Testis (tissue), 3 donors: ENCODE results near the gene OPA3. TPM values are rescaled to one million over a fixed set of nuclear protein-coding genes. Genes with fewer than 3 reads are reported as not detected.
A peak's percentile ranks its signal among the peaks of the same experiment; 100 is the strongest.

Experiments
- DNase-seq: peaks from one replicate; pipeline ENCODE4 v3.0.0-alpha.2; 2019
- H3K27ac ChIP-seq, 2 donors: fragments of 200-600 bp; sonication (generic); one replicate each; pipeline ENCODE4 v1.5.1; 2019
- H3K27me3 ChIP-seq: fragments of 200-600 bp; sonication (generic); one replicate; pipeline ENCODE4 v1.5.1; 2019
- H3K36me3 ChIP-seq: fragments of 200-600 bp; sonication (generic); one replicate; pipeline ENCODE4 v1.5.1; 2017; ENCODE audit warnings: low read depth; ENCODE audit errors: missing control alignments
- H3K4me1 ChIP-seq: fragments of 200-600 bp; sonication (generic); one replicate; pipeline ENCODE4 v1.5.1; 2019
- H3K4me3 ChIP-seq, 2 donors: fragments of 200-600 bp; sonication (generic); one replicate each; pipeline ENCODE4 v1.5.1; 2017 to 2019
- H3K9me3 ChIP-seq: fragments of 200-600 bp; sonication (generic); one replicate; pipeline ENCODE4 v1.5.1; 2017
- POLR2A ChIP-seq: fragments of 450-650 bp; IDR thresholded peaks from one replicate; pipeline ENCODE4 v1.6.1; 2017; ENCODE audit warnings: antibody characterized with exemption, mild to moderate bottlenecking, moderate library complexity
- whole genome bisulfite sequencing, 2 donors: methylation state at CpG; one replicate each; pipeline ENCODE4 v1.1.5; 2018; 5-methylcytosine and 5-hydroxymethylcytosine counted together
- intact Hi-C: fragments of 100-400 bp; cut with DNase I; formaldehyde crosslinking; loops from one replicate; pipeline ENCODE4 v1.15.1; 2023; ENCODE audit warnings: low total_unique reads
- polyA plus RNA-seq: library from polyadenylated mRNA; stranded (reverse); fragments of 350-450 nt; fragmentation: Illumina TruSeq; extraction: RNeasy Lipid Tissue Mini Kit (QIAGEN cat#74804); gene quantifications from one replicate; pipeline ENCODE4 v1.2.3, GENCODE V29; 2014; ENCODE audit warnings: low read depth, low replicate concordance; ENCODE audit not compliant: insufficient read depth
- total RNA-seq, 2 donors: library from RNA; depleted of rRNA; stranded (reverse); fragments of >200 nt; gene quantifications; one replicate each; pipeline ENCODE4 v1.2.3, GENCODE V29; 2016
- TF ChIP-seq, protein P1 (sequence below), 3 experiments: fragments of 450-650 bp in 2 of 3; fragments of 200-600 bp in 1 of 3; sonication (generic) in 1 of 3; IDR thresholded peaks; one replicate each; pipeline ENCODE4 v1.5.1; 2016 to 2019; ENCODE audit warnings: antibody characterized with exemption in 3 of 3, mild to moderate bottlenecking in 2 of 3, moderate library complexity in 1 of 3

Gene OPA3
- total and polyA plus RNA-seq, 3 donors from 2014 or later: 18.3 to 20.9 (median 19.3) TPM

DNA sequence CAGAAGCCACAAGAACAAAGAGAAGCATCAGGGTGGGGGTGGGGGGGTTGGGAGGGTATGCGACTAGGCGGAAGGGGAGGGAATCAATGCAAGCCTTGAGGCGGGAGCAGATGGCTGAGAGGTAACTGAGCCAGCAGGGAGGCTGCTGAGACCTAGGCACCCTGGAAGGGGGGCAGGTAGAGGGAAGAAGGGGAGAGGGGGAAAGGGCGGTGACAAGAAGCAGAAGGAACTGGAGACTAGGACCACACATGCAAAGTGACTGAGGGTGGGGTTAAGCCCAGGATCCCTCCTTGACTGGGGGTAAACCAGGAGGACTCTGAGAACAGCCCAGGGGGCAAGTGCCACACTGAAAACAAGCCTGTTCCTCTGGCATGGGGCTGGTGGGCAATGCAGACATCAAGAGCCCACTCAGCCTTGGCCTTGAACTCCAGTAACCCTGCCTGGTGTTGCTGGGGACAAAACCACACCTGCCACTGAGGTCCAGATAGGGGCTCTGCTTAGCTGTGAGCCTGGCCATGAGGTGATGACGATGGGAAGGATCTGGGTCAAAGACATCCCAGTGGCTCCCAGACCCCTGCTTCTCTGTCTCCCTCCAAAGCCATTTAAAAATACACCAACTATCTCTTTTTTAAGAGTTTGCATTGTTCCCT is 20.3 kb downstream of the OPA3 start:
- H3K9me3 ChIP-seq: no peaks in the 10 kb centered on the region
- 63 to 72% methylated on average over 5 of the region's 5 CpGs for WGBS, 2 donors
- H3K27me3 ChIP-seq: no peaks in the 10 kb centered on the region
- intact Hi-C loops: no loop called here
- TF ChIP-seq, protein P1, sequence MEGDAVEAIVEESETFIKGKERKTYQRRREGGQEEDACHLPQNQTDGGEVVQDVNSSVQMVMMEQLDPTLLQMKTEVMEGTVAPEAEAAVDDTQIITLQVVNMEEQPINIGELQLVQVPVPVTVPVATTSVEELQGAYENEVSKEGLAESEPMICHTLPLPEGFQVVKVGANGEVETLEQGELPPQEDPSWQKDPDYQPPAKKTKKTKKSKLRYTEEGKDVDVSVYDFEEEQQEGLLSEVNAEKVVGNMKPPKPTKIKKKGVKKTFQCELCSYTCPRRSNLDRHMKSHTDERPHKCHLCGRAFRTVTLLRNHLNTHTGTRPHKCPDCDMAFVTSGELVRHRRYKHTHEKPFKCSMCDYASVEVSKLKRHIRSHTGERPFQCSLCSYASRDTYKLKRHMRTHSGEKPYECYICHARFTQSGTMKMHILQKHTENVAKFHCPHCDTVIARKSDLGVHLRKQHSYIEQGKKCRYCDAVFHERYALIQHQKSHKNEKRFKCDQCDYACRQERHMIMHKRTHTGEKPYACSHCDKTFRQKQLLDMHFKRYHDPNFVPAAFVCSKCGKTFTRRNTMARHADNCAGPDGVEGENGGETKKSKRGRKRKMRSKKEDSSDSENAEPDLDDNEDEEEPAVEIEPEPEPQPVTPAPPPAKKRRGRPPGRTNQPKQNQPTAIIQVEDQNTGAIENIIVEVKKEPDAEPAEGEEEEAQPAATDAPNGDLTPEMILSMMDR (IDR thresholded peaks at IDR 0.05): no peak
- TF ChIP-seq POLR2A: no peak
- no peak overlapping the region for H3K4me3 ChIP-seq
- no peak for DNase-seq
- no peaks in the 10 kb centered on the region for H3K36me3 ChIP-seq
- no peak overlapping the region for H3K27ac ChIP-seq
- peaks cover 8% of the 10 kb centered on the region for H3K4me1 ChIP-seq

DNA sequence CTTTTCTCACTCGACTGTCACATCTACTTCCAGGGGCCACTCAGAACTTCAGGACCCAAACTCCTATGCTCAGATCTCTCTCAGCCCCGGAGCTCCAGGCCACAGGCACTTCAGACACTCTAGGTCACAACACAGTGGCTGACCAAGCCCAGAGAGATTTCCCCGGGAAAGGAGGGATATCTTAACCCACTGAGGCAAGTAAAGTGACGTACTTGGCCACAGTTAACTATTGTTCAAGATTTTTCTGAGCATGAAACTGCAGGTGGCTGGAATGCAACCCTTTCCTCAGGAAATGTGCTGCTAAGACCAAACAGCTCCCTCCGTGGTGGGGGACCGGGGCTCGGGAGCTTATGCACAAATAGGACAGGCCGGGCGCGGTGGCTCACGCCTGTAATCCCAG is 23.9 kb downstream of the OPA3 start:
- DNase-seq: no peak
- peaks cover 8% of the 10 kb centered on the region for H3K4me1 ChIP-seq
- H3K4me3 ChIP-seq: no peak overlapping the region
- H3K36me3 ChIP-seq: no peaks in the 10 kb centered on the region
- no peak overlapping the region for H3K27ac ChIP-seq
- H3K9me3 ChIP-seq: no peaks in the 10 kb centered on the region
- intact Hi-C loops: no loop called here
- 89 to 98% methylated on average over 11 of the region's 11 CpGs for WGBS, 2 donors
- TF ChIP-seq POLR2A: no peak
- TF ChIP-seq, protein P1 (IDR thresholded peaks at IDR 0.05): no peak
- H3K27me3 ChIP-seq: no peaks in the 10 kb centered on the region

DNA sequence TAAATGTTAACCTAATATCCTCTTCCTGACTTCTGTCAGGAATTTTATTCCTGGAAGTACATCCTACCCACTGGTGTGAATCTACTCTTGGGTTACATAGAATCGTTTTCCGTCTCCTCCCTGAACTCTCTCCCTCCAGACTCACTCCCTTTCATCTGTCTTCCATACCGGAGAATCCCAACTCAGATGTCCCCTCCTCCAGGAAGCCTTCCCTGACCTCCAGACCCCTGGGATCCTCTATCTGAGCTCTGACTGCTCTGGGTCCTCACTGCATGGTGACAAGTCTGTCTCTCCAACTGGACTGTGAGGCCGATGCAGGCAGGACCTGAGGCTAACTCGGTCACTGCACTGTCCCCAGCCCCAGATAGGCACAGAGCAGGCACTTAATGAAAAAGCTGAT is 24.6 kb downstream of the OPA3 start:
- no peaks in the 10 kb centered on the region for H3K36me3 ChIP-seq
- no peaks in the 10 kb centered on the region for H3K27me3 ChIP-seq
- no peak for DNase-seq
- H3K9me3 ChIP-seq: no peaks in the 10 kb centered on the region
- H3K4me1 ChIP-seq: peaks cover 8% of the 10 kb centered on the region
- intact Hi-C loops: no loop called here
- WGBS, 2 donors: 71 to 86% methylated on average over 5 of the region's 5 CpGs
- no peak overlapping the region for H3K4me3 ChIP-seq
- TF ChIP-seq, protein P1 (IDR thresholded peaks at IDR 0.05): no peak
- TF ChIP-seq POLR2A: no peak
- no peak overlapping the region for H3K27ac ChIP-seq

DNA sequence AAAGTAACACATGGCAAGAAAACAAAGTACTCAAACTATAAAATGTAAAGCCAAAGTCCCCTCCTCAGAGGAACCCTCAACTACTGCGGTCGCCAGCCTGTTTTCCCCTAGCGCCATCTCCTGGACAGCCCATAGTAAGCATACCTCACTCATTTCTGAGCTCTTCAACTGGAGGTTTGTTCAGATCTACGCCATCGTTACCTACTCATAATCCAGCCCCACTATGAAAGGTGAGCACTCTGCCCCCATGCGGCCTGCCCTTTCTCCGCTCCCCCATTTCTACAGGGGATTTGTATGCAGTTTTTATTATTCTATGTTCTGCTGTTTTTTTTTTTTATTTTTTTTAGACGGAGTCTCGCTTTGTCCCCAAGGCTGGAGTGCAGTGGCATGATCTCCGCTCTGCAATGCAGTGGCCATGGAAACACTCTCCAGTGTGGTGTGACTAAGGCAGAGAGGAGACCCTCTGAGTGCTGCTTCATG is 26.2 kb downstream of the OPA3 start:
- intact Hi-C loops: no loop called here
- H3K4me1 ChIP-seq: peaks cover 8% of the 10 kb centered on the region
- TF ChIP-seq, protein P1 (IDR thresholded peaks at IDR 0.05): peak in 1 of 3 experiments; percentile 50
- no peak for TF ChIP-seq POLR2A
- no peaks in the 10 kb centered on the region for H3K36me3 ChIP-seq
- H3K27me3 ChIP-seq: no peaks in the 10 kb centered on the region
- no peak overlapping the region for H3K27ac ChIP-seq
- no peak overlapping the region for H3K4me3 ChIP-seq
- peak; percentile 49 for DNase-seq
- 60 to 63% methylated on average over 10 of the region's 10 CpGs for WGBS, 2 donors
- H3K9me3 ChIP-seq: no peaks in the 10 kb centered on the region

DNA sequence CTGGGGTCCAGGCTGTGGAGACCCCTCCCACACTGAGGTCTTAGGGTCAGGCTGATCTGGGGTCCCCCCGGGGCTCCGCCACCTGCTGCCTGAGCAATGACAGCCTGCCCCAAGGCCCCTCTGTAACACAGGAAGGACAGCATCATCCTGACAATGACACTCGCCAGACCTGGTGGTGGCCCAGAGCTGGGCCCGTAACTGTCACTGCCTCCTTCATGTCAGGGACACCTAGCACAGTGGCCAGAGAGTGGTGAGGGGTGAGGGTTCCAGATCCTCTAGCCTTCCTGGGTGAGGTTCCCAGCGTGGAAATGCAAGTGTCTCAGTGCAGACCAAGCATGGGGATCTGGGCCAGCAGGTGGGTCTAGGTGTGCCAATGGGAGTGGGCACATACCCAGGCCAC is 27.8 kb downstream of the OPA3 start:
- Histone ChIP-seq H3K4me3 (no peak overlapping the region), H3K27me3 (no peaks in the 10 kb centered on the region), H3K9me3 (no peaks in the 10 kb centered on the region), H3K4me1 (no peaks in the 10 kb centered on the region), H3K27ac (no peak overlapping the region), H3K36me3 (no peaks in the 10 kb centered on the region)
- WGBS, 2 donors: 96 to 100% methylated on average over 1 to 3 of the region's 5 CpGs
- intact Hi-C loops: no loop called here
- no peak for TF ChIP-seq POLR2A
- TF ChIP-seq, protein P1 (IDR thresholded peaks at IDR 0.05): no peak
- DNase-seq: no peak
